Trophoblast cell (in vitro differentiated cells and primary cell): Measurements from ENCODE around the gene AGXT2.

Source experiments
- DNase-seq, 2 donors: peaks; one replicate each; pipeline ENCODE4 v3.0.0-alpha.2; 2016
- H2AFZ ChIP-seq: 2 replicates; pipeline ENCODE4 v1.6.1; 2013; ENCODE audit warnings: low read length, moderate library complexity, mild to moderate bottlenecking; ENCODE audit not compliant: insufficient read depth, poor library complexity
- H2AK5ac ChIP-seq: 2 replicates; pipeline ENCODE4 v1.6.1; 2013; ENCODE audit warnings: mild to moderate bottlenecking, low read length
- H2BK120ac ChIP-seq: 2 replicates; pipeline ENCODE4 v1.6.1; 2013; ENCODE audit warnings: low read length, mild to moderate bottlenecking, moderate library complexity; ENCODE audit not compliant: insufficient read depth, poor library complexity
- H2BK12ac ChIP-seq: 2 replicates; pipeline ENCODE4 v1.6.1; 2013; ENCODE audit warnings: mild to moderate bottlenecking, low read length, moderate library complexity
- H2BK5ac ChIP-seq: 2 replicates; pipeline ENCODE4 v1.6.1; 2013; ENCODE audit warnings: low read length, low read depth, moderate library complexity, mild to moderate bottlenecking; ENCODE audit not compliant: poor library complexity
- H3K14ac ChIP-seq: 2 replicates; pipeline ENCODE4 v1.6.1; 2013; ENCODE audit warnings: mild to moderate bottlenecking, low read length
- H3K18ac ChIP-seq: 2 replicates; pipeline ENCODE4 v1.6.1; 2013; ENCODE audit warnings: mild to moderate bottlenecking, low read length
- H3K23ac ChIP-seq: 2 replicates; pipeline ENCODE4 v1.6.1; 2013; ENCODE audit warnings: low read length
- H3K27ac ChIP-seq: 2 replicates; pipeline ENCODE4 v1.5.1; 2013; ENCODE audit warnings: low read depth, mild to moderate bottlenecking, inconsistent platforms, low read length, moderate library complexity
- H3K27me3 ChIP-seq: 2 replicates; pipeline ENCODE4 v1.6.1; 2013; ENCODE audit warnings: inconsistent platforms, mild to moderate bottlenecking, low read length, moderate library complexity; ENCODE audit not compliant: insufficient read depth
- H3K36me3 ChIP-seq, 2 experiments: 1 replicate in 1 of 2; 2 replicates in 1 of 2; pipeline ENCODE4 v1.6.1; 2013; ENCODE audit warnings: low read length in 2 of 2, mild to moderate bottlenecking in 2 of 2, moderate library complexity in 1 of 2; ENCODE audit not compliant: insufficient read depth in 2 of 2, control insufficient read depth in 1 of 2
- H3K4ac ChIP-seq: 2 replicates; pipeline ENCODE4 v1.6.1; 2013; ENCODE audit warnings: low read depth, mild to moderate bottlenecking, low read length, moderate library complexity
- H3K4me1 ChIP-seq, 2 experiments: 1 replicate in 1 of 2; 2 replicates in 1 of 2; pipeline ENCODE4 v1.6.1; 2013; ENCODE audit warnings: low read length in 2 of 2, mild to moderate bottlenecking in 2 of 2, moderate library complexity in 1 of 2; ENCODE audit not compliant: insufficient read depth in 2 of 2, control insufficient read depth in 1 of 2
- H3K4me2 ChIP-seq: 2 replicates; pipeline ENCODE4 v1.6.1; 2013; ENCODE audit warnings: inconsistent platforms, mild to moderate bottlenecking, low read length, moderate library complexity
- H3K4me3 ChIP-seq: 2 replicates; pipeline ENCODE4 v1.5.1; 2013; ENCODE audit warnings: mild to moderate bottlenecking, low read depth, low read length, inconsistent platforms
- H3K79me1 ChIP-seq: one replicate; pipeline ENCODE4 v1.6.1; 2013; ENCODE audit warnings: low read length
- H3K79me2 ChIP-seq: 2 replicates; pipeline ENCODE4 v1.6.1; 2013; ENCODE audit warnings: low read length, mild to moderate bottlenecking; ENCODE audit not compliant: control insufficient read depth, insufficient read depth, poor library complexity
- H3K9ac ChIP-seq: 2 replicates; pipeline ENCODE4 v1.6.1; 2013; ENCODE audit warnings: mild to moderate bottlenecking, low read length
- H3K9me3 ChIP-seq: 2 replicates; pipeline ENCODE4 v1.6.1; 2013; ENCODE audit warnings: low read depth, mild to moderate bottlenecking, control low read depth, inconsistent platforms, low read length; ENCODE audit not compliant: insufficient read depth
- H4K12ac ChIP-seq: 2 replicates; pipeline ENCODE4 v1.6.1; 2013; ENCODE audit warnings: low read depth, mild to moderate bottlenecking, low read length, moderate library complexity
- H4K8ac ChIP-seq: 2 replicates; pipeline ENCODE4 v1.6.1; 2013; ENCODE audit warnings: low read depth, mild to moderate bottlenecking, low read length, moderate library complexity
- H4K91ac ChIP-seq: one replicate; pipeline ENCODE4 v1.6.1; 2013; ENCODE audit warnings: low read depth, mild to moderate bottlenecking, low read length, moderate library complexity
- WGBS: extraction: QIAGEN DNeasy Blood & Tissue Kit; methylation state at CpG from one replicate; pipeline ENCODE4 v1.1.7; 2013; ENCODE audit warnings: missing lambda C conversion rate; ENCODE audit not compliant: insufficient read length, insufficient coverage; ENCODE audit errors: extremely low coverage; 5-methylcytosine and 5-hydroxymethylcytosine counted together

The AGXT2 gene

GRCh38 chr5:35087991-35088390 is 40.2 kb upstream of the AGXT2 start:
- H3K4ac ChIP-seq = no peak overlapping the region
- no peak overlapping the region for H3K4me3 ChIP-seq
- no peak for DNase-seq
- H4K91ac ChIP-seq = no peak overlapping the region
- no peaks in the 10 kb centered on the region for H3K4me1 ChIP-seq
- H3K79me1 ChIP-seq = no peaks in the 10 kb centered on the region
- H3K36me3 ChIP-seq = no peaks in the 10 kb centered on the region
- H4K8ac ChIP-seq = no peak overlapping the region
- no peak overlapping the region for H3K9ac ChIP-seq
- H3K79me2 ChIP-seq = no peaks in the 10 kb centered on the region
- H3K14ac ChIP-seq = no peak overlapping the region
- no peak overlapping the region for H2BK12ac ChIP-seq
- H3K9me3 ChIP-seq = no peaks in the 10 kb centered on the region
- H3K27me3 ChIP-seq = no peaks in the 10 kb centered on the region
- no peak overlapping the region for H3K18ac ChIP-seq
- no peak overlapping the region for H3K27ac ChIP-seq
- no peak overlapping the region for H2BK120ac ChIP-seq
- no peak overlapping the region for H2AFZ ChIP-seq
- no peak overlapping the region for H2AK5ac ChIP-seq
- no peak overlapping the region for H3K4me2 ChIP-seq
- no CpG with 5 or more reads among the region's 3 CpGs for WGBS
- H3K23ac ChIP-seq = no peak overlapping the region
- no peak overlapping the region for H2BK5ac ChIP-seq
- no peak overlapping the region for H4K12ac ChIP-seq

- Histone ChIP-seq H2BK5ac (no peak overlapping the region), H3K4me3 (no peak overlapping the region), H3K23ac (no peak overlapping the region), H3K27me3 (no peaks in the 10 kb centered on the region), H2BK12ac (no peak overlapping the region), H3K4me2 (no peak overlapping the region), H3K79me1 (no peaks in the 10 kb centered on the region), H2BK120ac (no peak overlapping the region), H2AFZ (no peak overlapping the region), H3K36me3 (no peaks in the 10 kb centered on the region), H3K14ac (no peak overlapping the region), H3K4ac (no peak overlapping the region), H3K4me1 (no peaks in the 10 kb centered on the region), H4K12ac (no peak overlapping the region), H4K91ac (no peak overlapping the region), H3K27ac (no peak overlapping the region), H3K18ac (no peak overlapping the region), H3K79me2 (no peaks in the 10 kb centered on the region), H3K9ac (no peak overlapping the region), H2AK5ac (no peak overlapping the region), H4K8ac (no peak overlapping the region), H3K9me3 (no peaks in the 10 kb centered on the region)
- WGBS = no CpG with 5 or more reads among the region's 3 CpGs
- DNase-seq = no peak
These were observed 35.4 kb upstream of the AGXT2 start for GRCh38 chr5:35083150-35083549.

GRCh38 chr5:35082530-35082929 is 34.8 kb upstream of the AGXT2 start:
- H3K4me1 ChIP-seq = no peaks in the 10 kb centered on the region
- H3K79me2 ChIP-seq = no peaks in the 10 kb centered on the region
- H3K27me3 ChIP-seq = no peaks in the 10 kb centered on the region
- H3K23ac ChIP-seq = no peak overlapping the region
- H3K14ac ChIP-seq = no peak overlapping the region
- no peak overlapping the region for H2BK5ac ChIP-seq
- no peak overlapping the region for H4K8ac ChIP-seq
- no peaks in the 10 kb centered on the region for H3K79me1 ChIP-seq
- H2BK120ac ChIP-seq = no peak overlapping the region
- no peak overlapping the region for H3K4me3 ChIP-seq
- no peak overlapping the region for H4K91ac ChIP-seq
- H3K4ac ChIP-seq = no peak overlapping the region
- H3K9me3 ChIP-seq = no peaks in the 10 kb centered on the region
- H3K18ac ChIP-seq = no peak overlapping the region
- H2BK12ac ChIP-seq = no peak overlapping the region
- no peak overlapping the region for H2AFZ ChIP-seq
- no peak overlapping the region for H3K9ac ChIP-seq
- H3K36me3 ChIP-seq = no peaks in the 10 kb centered on the region
- no peak overlapping the region for H4K12ac ChIP-seq
- no peak overlapping the region for H3K4me2 ChIP-seq
- WGBS = no CpG with 5 or more reads among the region's 3 CpGs
- no peak for DNase-seq
- no peak overlapping the region for H3K27ac ChIP-seq
- H2AK5ac ChIP-seq = no peak overlapping the region

- H4K12ac ChIP-seq = no peak overlapping the region
- no peak overlapping the region for H3K23ac ChIP-seq
- H3K18ac ChIP-seq = no peak overlapping the region
- DNase-seq = no peak
- WGBS = no CpG with 5 or more reads among the region's 6 CpGs
- H4K91ac ChIP-seq = no peak overlapping the region
- H3K4ac ChIP-seq = no peak overlapping the region
- no peak overlapping the region for H2AFZ ChIP-seq
- H3K9me3 ChIP-seq = no peaks in the 10 kb centered on the region
- no peaks in the 10 kb centered on the region for H3K79me1 ChIP-seq
- H3K4me1 ChIP-seq = no peaks in the 10 kb centered on the region
- no peak overlapping the region for H3K4me2 ChIP-seq
- H2BK5ac ChIP-seq = no peak overlapping the region
- no peak overlapping the region for H2AK5ac ChIP-seq
- H3K27ac ChIP-seq = no peak overlapping the region
- no peak overlapping the region for H3K14ac ChIP-seq
- no peak overlapping the region for H2BK12ac ChIP-seq
- no peak overlapping the region for H3K9ac ChIP-seq
- no peak overlapping the region for H3K4me3 ChIP-seq
- no peak overlapping the region for H4K8ac ChIP-seq
- H3K27me3 ChIP-seq = no peaks in the 10 kb centered on the region
- H3K79me2 ChIP-seq = no peaks in the 10 kb centered on the region
- no peak overlapping the region for H2BK120ac ChIP-seq
- no peaks in the 10 kb centered on the region for H3K36me3 ChIP-seq
These were observed 33.4 kb upstream of the AGXT2 start for GRCh38 chr5:35081134-35081533.
